Panc1 (cell line): ENCODE measurements around the gene CTBP1.

Experiments
- CTCF ChIP-seq: fragments of 450-650 bp; IDR thresholded peaks from 2 replicates; pipeline ENCODE4 v1.5.1; 2017; ENCODE audit warnings: mild to moderate bottlenecking
- POLR2AphosphoS5 ChIP-seq: IDR thresholded peaks from 2 replicates; pipeline ENCODE4 v1.6.1; 2012; ENCODE audit warnings: mild to moderate bottlenecking, low read depth, low read length, moderate library complexity
- REST ChIP-seq, 2 experiments: IDR thresholded peaks; 2 replicates each; pipeline ENCODE4 v1.6.1; 2011 to 2012; ENCODE audit warnings: low read depth in 2 of 2, control low read depth in 1 of 2, low read length in 1 of 2, mild to moderate bottlenecking in 1 of 2, moderate library complexity in 1 of 2; ENCODE audit not compliant: insufficient read depth in 1 of 2
- SIN3A ChIP-seq: IDR thresholded peaks from 2 replicates; pipeline ENCODE4 v1.6.1; 2012; ENCODE audit warnings: low read depth, mild to moderate bottlenecking, low read length, moderate library complexity, borderline replicate concordance; ENCODE audit not compliant: insufficient read depth
- TCF7L2 ChIP-seq: IDR thresholded peaks from 2 replicates; pipeline ENCODE4 v1.6.1; 2011; ENCODE audit warnings: mild to moderate bottlenecking, low read depth, low read length, inconsistent platforms

- no peak for TF ChIP-seq CTCF
- no peak for TF ChIP-seq REST (IDR thresholded peaks at IDR 0.05; ENCODE audit: insufficient read depth in 1 of 2, low read depth in 2 of 2, low read length in 1 of 2)
- no peak for TF ChIP-seq SIN3A
- TF ChIP-seq POLR2AphosphoS5, result no peak
- no peak for TF ChIP-seq TCF7L2
Measured at GRCh38 chr4:1168191-1169101, 80.5 kb downstream of the CTBP1 start.
